Calu3 (cell line): ENCODE measurements around the gene ABCB1. TPM values are rescaled to one million over a fixed set of nuclear protein-coding genes. Genes with fewer than 3 reads are reported as not detected.

Source experiments
- BruUV-seq: library from RNA; stranded (reverse); fragments of 400-500 nt; replicated peaks from 2 replicates; lab custom pipeline; 2021; lab: Mats Ljungman, UMichigan
- CTCF ChIA-PET: fragments of 300-600 bp; sonication (Branson Sonifier 250); formaldehyde crosslinking; loops from one replicate; lab custom pipeline; 2022; ENCODE audit warnings: antibody characterized with exemption; lab: Charles Lee
- DNase-seq: peaks from one replicate; pipeline ENCODE4 v3.0.0; 2022
- H3K27ac Mint-ChIP-seq: one replicate; pipeline ENCODE4 v1.8.0; 2022; ENCODE audit warnings: mixed read lengths; ENCODE audit not compliant: unreplicated experiment
- H3K27me3 Mint-ChIP-seq: one replicate; pipeline ENCODE4 v1.8.0; 2022; ENCODE audit warnings: mixed read lengths; ENCODE audit not compliant: unreplicated experiment
- H3K36me3 Mint-ChIP-seq: one replicate; pipeline ENCODE4 v1.8.0; 2022; ENCODE audit warnings: mild to moderate bottlenecking, moderate library complexity, mixed read lengths; ENCODE audit not compliant: insufficient read depth, unreplicated experiment
- H3K4me1 Mint-ChIP-seq: one replicate; pipeline ENCODE4 v1.8.0; 2022; ENCODE audit warnings: mild to moderate bottlenecking, low read depth, mixed read lengths; ENCODE audit not compliant: unreplicated experiment
- H3K4me3 Mint-ChIP-seq: one replicate; pipeline ENCODE4 v1.8.0; 2022; ENCODE audit warnings: mild to moderate bottlenecking, low read depth, moderate library complexity, mixed read lengths; ENCODE audit not compliant: unreplicated experiment
- H3K9me3 Mint-ChIP-seq: one replicate; pipeline ENCODE4 v1.8.0; 2022; ENCODE audit warnings: low read depth, mixed read lengths; ENCODE audit not compliant: unreplicated experiment
- intact Hi-C: fragments of 100-400 bp; cut with micrococcal nuclease; formaldehyde crosslinking; loops from one replicate; pipeline ENCODE4 v1.10.0; 2022; ENCODE audit not compliant: unreplicated experiment
- total RNA-seq: library from RNA; stranded (reverse); gene quantifications from 2 replicates; pipeline ENCODE4 v1.2.3, GENCODE V29; 2022
- TF ChIP-seq, protein P1 (sequence below): fragments of 200-600 bp; IDR thresholded peaks from one replicate; pipeline ENCODE4 v1.8.0; 2022; ENCODE audit warnings: antibody characterized with exemption; ENCODE audit not compliant: unreplicated experiment

Gene ABCB1
- total RNA-seq, 1 experiment from 2014 or later, result 5.7 TPM

- CTCF ChIA-PET, result no interaction called here
- H3K4me1 Mint-ChIP-seq, result no peaks in the 10 kb centered on the region
- DNase-seq, result no peak
- no peak overlapping the region for H3K27ac Mint-ChIP-seq
- no TSS peak for BruUV-seq
- intact Hi-C loops, result no loop called here
- H3K4me3 Mint-ChIP-seq, result no peak overlapping the region
- no peaks in the 10 kb centered on the region for H3K27me3 Mint-ChIP-seq
- peaks cover 3% of the 10 kb centered on the region for H3K9me3 Mint-ChIP-seq
- TF ChIP-seq, protein P1, sequence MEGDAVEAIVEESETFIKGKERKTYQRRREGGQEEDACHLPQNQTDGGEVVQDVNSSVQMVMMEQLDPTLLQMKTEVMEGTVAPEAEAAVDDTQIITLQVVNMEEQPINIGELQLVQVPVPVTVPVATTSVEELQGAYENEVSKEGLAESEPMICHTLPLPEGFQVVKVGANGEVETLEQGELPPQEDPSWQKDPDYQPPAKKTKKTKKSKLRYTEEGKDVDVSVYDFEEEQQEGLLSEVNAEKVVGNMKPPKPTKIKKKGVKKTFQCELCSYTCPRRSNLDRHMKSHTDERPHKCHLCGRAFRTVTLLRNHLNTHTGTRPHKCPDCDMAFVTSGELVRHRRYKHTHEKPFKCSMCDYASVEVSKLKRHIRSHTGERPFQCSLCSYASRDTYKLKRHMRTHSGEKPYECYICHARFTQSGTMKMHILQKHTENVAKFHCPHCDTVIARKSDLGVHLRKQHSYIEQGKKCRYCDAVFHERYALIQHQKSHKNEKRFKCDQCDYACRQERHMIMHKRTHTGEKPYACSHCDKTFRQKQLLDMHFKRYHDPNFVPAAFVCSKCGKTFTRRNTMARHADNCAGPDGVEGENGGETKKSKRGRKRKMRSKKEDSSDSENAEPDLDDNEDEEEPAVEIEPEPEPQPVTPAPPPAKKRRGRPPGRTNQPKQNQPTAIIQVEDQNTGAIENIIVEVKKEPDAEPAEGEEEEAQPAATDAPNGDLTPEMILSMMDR, result no peak
- H3K36me3 Mint-ChIP-seq, result no peaks in the 10 kb centered on the region
Measured at GRCh38 chr7:87530126-87530525, 70.6 kb downstream of the ABCB1 start.

DNA sequence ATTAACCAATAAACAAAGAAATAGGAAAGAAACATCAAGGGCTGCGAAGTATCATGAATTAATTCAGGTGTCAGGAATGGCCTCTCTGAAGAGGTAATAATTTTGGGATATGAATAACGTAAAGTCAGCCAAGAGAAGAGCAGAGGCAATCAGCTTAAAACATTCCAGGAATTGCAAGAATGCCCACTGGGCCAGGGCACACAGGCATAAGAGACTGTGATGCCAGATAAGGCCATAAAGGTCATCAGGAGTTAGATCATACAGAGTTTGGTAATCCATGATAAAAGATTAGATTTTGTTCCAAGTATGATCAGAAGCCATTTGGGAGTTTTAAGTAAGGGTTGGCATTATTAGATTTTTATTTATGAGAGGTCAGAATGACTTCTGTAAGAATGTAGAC lies 72.0 kb downstream of the ABCB1 start:
- intact Hi-C loops, result no loop called here
- no peak for DNase-seq
- CTCF ChIA-PET, result no interaction called here
- Mint-ChIP-seq H3K4me1 (no peaks in the 10 kb centered on the region), H3K4me3 (no peak overlapping the region), H3K36me3 (no peaks in the 10 kb centered on the region), H3K9me3 (peaks cover 3% of the 10 kb centered on the region), H3K27me3 (no peaks in the 10 kb centered on the region), H3K27ac (no peak overlapping the region)
- TF ChIP-seq, protein P1, result no peak
- BruUV-seq, result no TSS peak

DNA sequence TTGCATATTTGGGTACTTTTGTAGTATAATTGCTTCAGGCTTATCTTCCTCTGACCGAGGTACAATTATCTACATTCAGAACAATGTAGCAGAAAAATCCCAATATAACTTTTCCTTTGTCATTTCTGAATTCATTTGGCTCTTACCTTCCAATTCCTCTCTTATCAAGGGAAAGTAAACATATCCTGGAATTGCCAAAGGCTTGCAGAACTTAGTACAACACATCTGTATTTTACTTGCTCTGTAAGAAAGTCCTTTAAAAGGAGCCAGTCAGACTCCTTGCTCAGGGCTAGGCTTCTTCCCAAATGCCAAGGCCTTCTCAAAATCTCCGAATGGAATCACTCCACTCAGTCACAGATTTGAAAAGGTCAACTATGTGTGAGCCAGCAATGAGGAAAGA lies 81.9 kb downstream of the ABCB1 start:
- TF ChIP-seq, protein P1, result no peak
- Mint-ChIP-seq H3K4me3 (no peak overlapping the region), H3K27ac (no peak overlapping the region), H3K36me3 (no peaks in the 10 kb centered on the region), H3K9me3 (no peaks in the 10 kb centered on the region), H3K4me1 (no peaks in the 10 kb centered on the region), H3K27me3 (no peaks in the 10 kb centered on the region)
- intact Hi-C loops, result no loop called here
- DNase-seq, result no peak
- BruUV-seq, result no TSS peak
- CTCF ChIA-PET, result no interaction called here

GRCh38 chr7:87517891-87518290 lies 82.8 kb downstream of the ABCB1 start:
- no peaks in the 10 kb centered on the region for H3K27me3 Mint-ChIP-seq
- H3K9me3 Mint-ChIP-seq, result no peaks in the 10 kb centered on the region
- no peak overlapping the region for H3K4me3 Mint-ChIP-seq
- TF ChIP-seq, protein P1, result no peak
- no peaks in the 10 kb centered on the region for H3K36me3 Mint-ChIP-seq
- intact Hi-C loops, result no loop called here
- CTCF ChIA-PET, result no interaction called here
- no peaks in the 10 kb centered on the region for H3K4me1 Mint-ChIP-seq
- BruUV-seq, result no TSS peak
- DNase-seq, result no peak
- no peak overlapping the region for H3K27ac Mint-ChIP-seq
